Panc1 (cell line): ENCODE data around the gene CAMK1D. TPM values are rescaled to one million over a fixed set of nuclear protein-coding genes. Genes with fewer than 3 reads are reported as not detected.

Experiments
- ATAC-seq: fragments of 200-7000 bp; cut with Tn5 transposase; 2 replicates; pipeline ENCODE4 v1.9.1; 2020; ENCODE audit warnings: mild to moderate bottlenecking, moderate library complexity
- BruUV-seq: library from RNA; stranded (reverse); fragments of 400-500 nt; replicated peaks from 2 replicates; lab custom pipeline; 2021; lab: Mats Ljungman, UMichigan
- CTCF ChIA-PET: fragments of 300-600 bp; sonication (Branson Sonifier 250); formaldehyde crosslinking; loops from one replicate; lab custom pipeline; 2022; ENCODE audit warnings: antibody characterized with exemption; lab: Charles Lee
- POLR2A ChIA-PET: fragments of 300-600 bp; sonication (Branson Sonifier 250); formaldehyde crosslinking; loops from one replicate; lab custom pipeline; 2022; ENCODE audit warnings: antibody characterized with exemption; lab: Charles Lee
- DNase-seq: peaks from one replicate; pipeline ENCODE4 v3.0.0-alpha.2; 2010; ENCODE audit warnings: low read depth, low spot score
- H3K27ac ChIP-seq: 2 replicates; pipeline ENCODE4 v1.5.1; 2011; ENCODE audit warnings: mild to moderate bottlenecking, low read length, inconsistent platforms
- H3K27me3 ChIP-seq: fragments of 200-500 bp; sonication (Bioruptor generic); 2 replicates; pipeline ENCODE4 v1.6.0; 2014; ENCODE audit warnings: low read length, inconsistent platforms; ENCODE audit not compliant: control insufficient read depth, insufficient read depth
- H3K36me3 ChIP-seq: fragments of 200-500 bp; sonication (Bioruptor generic); 2 replicates; pipeline ENCODE4 v1.5.1; 2014; ENCODE audit warnings: inconsistent platforms, mild to moderate bottlenecking, low read length, moderate library complexity; ENCODE audit not compliant: control insufficient read depth, insufficient read depth
- H3K4me1 ChIP-seq: 2 replicates; pipeline ENCODE4 v1.5.1; 2011; ENCODE audit warnings: inconsistent platforms, mild to moderate bottlenecking, low read length, moderate library complexity; ENCODE audit not compliant: control insufficient read depth, insufficient read depth
- H3K4me3 ChIP-seq, 2 experiments: 2 replicates each; pipeline ENCODE4 v1.5.1; 2011 to 2012; ENCODE audit warnings: low read depth in 2 of 2, low read length in 2 of 2, mild to moderate bottlenecking in 2 of 2, inconsistent platforms in 1 of 2, moderate library complexity in 1 of 2
- H3K9me3 ChIP-seq: fragments of 200-500 bp; sonication (Bioruptor generic); 2 replicates; pipeline ENCODE4 v1.5.1; 2014; ENCODE audit warnings: low read depth, mild to moderate bottlenecking, inconsistent platforms, low read length, moderate library complexity; ENCODE audit not compliant: control insufficient read depth, insufficient read depth
- POLR2AphosphoS5 ChIP-seq: IDR thresholded peaks from 2 replicates; pipeline ENCODE4 v1.6.1; 2012; ENCODE audit warnings: mild to moderate bottlenecking, low read depth, low read length, moderate library complexity
- REST ChIP-seq, 2 experiments: IDR thresholded peaks; 2 replicates each; pipeline ENCODE4 v1.6.1; 2011 to 2012; ENCODE audit warnings: low read depth in 2 of 2, control low read depth in 1 of 2, low read length in 1 of 2, mild to moderate bottlenecking in 1 of 2, moderate library complexity in 1 of 2; ENCODE audit not compliant: insufficient read depth in 1 of 2
- SIN3A ChIP-seq: IDR thresholded peaks from 2 replicates; pipeline ENCODE4 v1.6.1; 2012; ENCODE audit warnings: low read depth, mild to moderate bottlenecking, low read length, moderate library complexity, borderline replicate concordance; ENCODE audit not compliant: insufficient read depth
- TCF7L2 ChIP-seq: IDR thresholded peaks from 2 replicates; pipeline ENCODE4 v1.6.1; 2011; ENCODE audit warnings: mild to moderate bottlenecking, low read depth, low read length, inconsistent platforms
- in situ Hi-C: cut with HindIII; loops from 2 replicates; pipeline ENCODE4 v1.10.0; 2016; ENCODE audit warnings: low sequenced_read_pairs, low pct_unique_long_range_greater_than_20kb
- intact Hi-C: fragments of 100-400 bp; cut with micrococcal nuclease; formaldehyde crosslinking; loops from one replicate; pipeline ENCODE4 v1.10.0; 2022; ENCODE audit not compliant: unreplicated experiment
- total RNA-seq: library from RNA; stranded (reverse); gene quantifications from one replicate; pipeline ENCODE4 v1.2.1, GENCODE V29; 2021; ENCODE audit not compliant: unreplicated experiment
- TF ChIP-seq, protein P1 (sequence below): fragments of 450-650 bp; IDR thresholded peaks from 2 replicates; pipeline ENCODE4 v1.5.1; 2017; ENCODE audit warnings: mild to moderate bottlenecking

The CAMK1D gene
- total RNA-seq, 1 experiment from 2014 or later: 5.7 TPM

DNA sequence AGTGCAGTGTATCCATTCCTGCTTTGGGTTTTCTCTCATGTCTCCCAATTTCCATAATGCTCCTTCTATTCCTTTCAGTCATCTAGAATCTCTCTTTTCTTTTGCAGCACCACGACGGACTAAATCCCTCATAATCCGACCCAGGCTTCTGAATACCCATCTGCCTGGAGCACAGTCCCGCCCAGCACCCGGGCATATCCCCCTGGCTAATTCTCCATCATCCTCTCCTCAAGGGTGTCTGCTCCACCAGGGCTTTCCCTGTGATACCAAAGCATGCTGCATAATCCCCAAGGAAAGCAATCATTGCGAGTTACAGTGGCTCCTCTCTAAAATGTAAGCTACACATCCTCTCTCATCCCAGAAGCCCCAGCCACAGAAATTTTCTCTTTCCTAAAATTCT is 330.3 kb downstream of the CAMK1D start:
- TF ChIP-seq SIN3A (no peak), REST (IDR thresholded peaks at IDR 0.05; ENCODE audit: insufficient read depth in 1 of 2, low read depth in 2 of 2, low read length in 1 of 2) (no peak), POLR2AphosphoS5 (no peak), TCF7L2 (no peak)
- TF ChIP-seq, protein P1, sequence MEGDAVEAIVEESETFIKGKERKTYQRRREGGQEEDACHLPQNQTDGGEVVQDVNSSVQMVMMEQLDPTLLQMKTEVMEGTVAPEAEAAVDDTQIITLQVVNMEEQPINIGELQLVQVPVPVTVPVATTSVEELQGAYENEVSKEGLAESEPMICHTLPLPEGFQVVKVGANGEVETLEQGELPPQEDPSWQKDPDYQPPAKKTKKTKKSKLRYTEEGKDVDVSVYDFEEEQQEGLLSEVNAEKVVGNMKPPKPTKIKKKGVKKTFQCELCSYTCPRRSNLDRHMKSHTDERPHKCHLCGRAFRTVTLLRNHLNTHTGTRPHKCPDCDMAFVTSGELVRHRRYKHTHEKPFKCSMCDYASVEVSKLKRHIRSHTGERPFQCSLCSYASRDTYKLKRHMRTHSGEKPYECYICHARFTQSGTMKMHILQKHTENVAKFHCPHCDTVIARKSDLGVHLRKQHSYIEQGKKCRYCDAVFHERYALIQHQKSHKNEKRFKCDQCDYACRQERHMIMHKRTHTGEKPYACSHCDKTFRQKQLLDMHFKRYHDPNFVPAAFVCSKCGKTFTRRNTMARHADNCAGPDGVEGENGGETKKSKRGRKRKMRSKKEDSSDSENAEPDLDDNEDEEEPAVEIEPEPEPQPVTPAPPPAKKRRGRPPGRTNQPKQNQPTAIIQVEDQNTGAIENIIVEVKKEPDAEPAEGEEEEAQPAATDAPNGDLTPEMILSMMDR: no peak
- Histone ChIP-seq H3K9me3 (no peaks in the 10 kb centered on the region), H3K4me1 (no peaks in the 10 kb centered on the region), H3K36me3 (no peaks in the 10 kb centered on the region), H3K27me3 (no peaks in the 10 kb centered on the region), H3K27ac (no peak overlapping the region), H3K4me3 (no peak overlapping the region)
- ChIA-PET POLR2A (no interaction called here), CTCF (no interaction called here)
- in situ Hi-C loops: no loop called here
- no peak for ATAC-seq
- intact Hi-C loops: no loop called here
- BruUV-seq: no TSS peak
- no peak for DNase-seq

DNA sequence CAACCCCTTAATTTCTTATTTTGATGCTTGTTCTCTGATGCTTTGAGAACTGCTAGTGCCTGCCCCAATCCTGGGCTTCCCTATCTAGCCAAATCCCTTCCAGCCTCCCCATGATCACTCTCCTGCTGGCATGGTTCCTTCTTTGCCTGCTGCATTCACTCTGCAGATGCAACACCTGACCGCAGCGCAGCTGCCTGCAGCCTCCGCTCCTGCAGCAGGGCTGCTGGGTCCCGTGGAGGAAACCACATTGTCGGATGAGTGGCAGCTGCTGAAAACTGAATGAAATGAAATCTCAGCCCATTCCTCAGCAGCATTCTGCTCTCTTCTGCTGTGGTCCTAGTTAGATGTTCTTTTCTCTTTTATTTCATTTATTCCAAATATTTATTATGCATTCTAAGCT is 331.9 kb downstream of the CAMK1D start:
- in situ Hi-C loops (no loop called here), intact Hi-C loops (no loop called here)
- no peak overlapping the region for H3K27ac ChIP-seq
- TF ChIP-seq SIN3A: no peak
- TF ChIP-seq, protein P1: no peak
- no peak for TF ChIP-seq POLR2AphosphoS5
- no peak for TF ChIP-seq REST (IDR thresholded peaks at IDR 0.05; ENCODE audit: insufficient read depth in 1 of 2, low read depth in 2 of 2, low read length in 1 of 2)
- TF ChIP-seq TCF7L2: no peak
- no TSS peak for BruUV-seq
- ATAC-seq: no peak
- H3K36me3 ChIP-seq: no peaks in the 10 kb centered on the region
- ChIA-PET POLR2A (no interaction called here), CTCF (no interaction called here)
- no peaks in the 10 kb centered on the region for H3K9me3 ChIP-seq
- DNase-seq: no peak
- no peaks in the 10 kb centered on the region for H3K4me1 ChIP-seq
- H3K4me3 ChIP-seq: no peak overlapping the region
- H3K27me3 ChIP-seq: no peaks in the 10 kb centered on the region
